ENCODE data around the gene COA6.

The COA6 gene

DNA sequence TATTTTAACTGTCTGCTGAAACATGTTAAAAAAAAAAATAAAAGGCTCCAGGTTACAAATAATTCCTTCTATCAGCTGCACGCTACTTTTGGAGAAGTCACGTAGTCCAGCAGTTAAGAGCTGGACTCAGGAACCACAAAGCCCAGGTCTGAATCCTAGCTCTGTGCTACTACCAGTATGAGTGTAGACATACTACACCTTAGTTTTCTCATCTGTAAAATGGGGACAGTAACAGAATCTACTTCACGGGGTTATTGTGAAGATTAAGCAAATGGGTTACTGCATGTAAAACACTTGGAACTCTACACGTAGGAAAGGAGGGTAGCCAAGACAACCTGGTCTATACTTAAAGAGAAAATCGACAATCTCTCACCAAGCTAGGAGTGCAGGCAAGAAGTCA is 57.4 kb downstream of the COA6 start:
- no peak for DNase-seq (ENCODE audit: low read depth in 1 of 2, low spot score in 1 of 2)
- Histone ChIP-seq H3K4me3 (replicated peaks; ENCODE audit: insufficient read depth, low read length) (no peak overlapping the region), H3K27me3 (ENCODE audit: insufficient read depth, poor library complexity, severe bottlenecking) (no peaks in the 10 kb centered on the region), H3K27ac (replicated peaks) (no peak overlapping the region)
- TF ChIP-seq, protein P1, sequence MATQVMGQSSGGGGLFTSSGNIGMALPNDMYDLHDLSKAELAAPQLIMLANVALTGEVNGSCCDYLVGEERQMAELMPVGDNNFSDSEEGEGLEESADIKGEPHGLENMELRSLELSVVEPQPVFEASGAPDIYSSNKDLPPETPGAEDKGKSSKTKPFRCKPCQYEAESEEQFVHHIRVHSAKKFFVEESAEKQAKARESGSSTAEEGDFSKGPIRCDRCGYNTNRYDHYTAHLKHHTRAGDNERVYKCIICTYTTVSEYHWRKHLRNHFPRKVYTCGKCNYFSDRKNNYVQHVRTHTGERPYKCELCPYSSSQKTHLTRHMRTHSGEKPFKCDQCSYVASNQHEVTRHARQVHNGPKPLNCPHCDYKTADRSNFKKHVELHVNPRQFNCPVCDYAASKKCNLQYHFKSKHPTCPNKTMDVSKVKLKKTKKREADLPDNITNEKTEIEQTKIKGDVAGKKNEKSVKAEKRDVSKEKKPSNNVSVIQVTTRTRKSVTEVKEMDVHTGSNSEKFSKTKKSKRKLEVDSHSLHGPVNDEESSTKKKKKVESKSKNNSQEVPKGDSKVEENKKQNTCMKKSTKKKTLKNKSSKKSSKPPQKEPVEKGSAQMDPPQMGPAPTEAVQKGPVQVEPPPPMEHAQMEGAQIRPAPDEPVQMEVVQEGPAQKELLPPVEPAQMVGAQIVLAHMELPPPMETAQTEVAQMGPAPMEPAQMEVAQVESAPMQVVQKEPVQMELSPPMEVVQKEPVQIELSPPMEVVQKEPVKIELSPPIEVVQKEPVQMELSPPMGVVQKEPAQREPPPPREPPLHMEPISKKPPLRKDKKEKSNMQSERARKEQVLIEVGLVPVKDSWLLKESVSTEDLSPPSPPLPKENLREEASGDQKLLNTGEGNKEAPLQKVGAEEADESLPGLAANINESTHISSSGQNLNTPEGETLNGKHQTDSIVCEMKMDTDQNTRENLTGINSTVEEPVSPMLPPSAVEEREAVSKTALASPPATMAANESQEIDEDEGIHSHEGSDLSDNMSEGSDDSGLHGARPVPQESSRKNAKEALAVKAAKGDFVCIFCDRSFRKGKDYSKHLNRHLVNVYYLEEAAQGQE (IDR thresholded peaks at IDR 0.05; ENCODE audit: insufficient replicate concordance, low read depth): no peak
- TF ChIP-seq, protein P2, sequence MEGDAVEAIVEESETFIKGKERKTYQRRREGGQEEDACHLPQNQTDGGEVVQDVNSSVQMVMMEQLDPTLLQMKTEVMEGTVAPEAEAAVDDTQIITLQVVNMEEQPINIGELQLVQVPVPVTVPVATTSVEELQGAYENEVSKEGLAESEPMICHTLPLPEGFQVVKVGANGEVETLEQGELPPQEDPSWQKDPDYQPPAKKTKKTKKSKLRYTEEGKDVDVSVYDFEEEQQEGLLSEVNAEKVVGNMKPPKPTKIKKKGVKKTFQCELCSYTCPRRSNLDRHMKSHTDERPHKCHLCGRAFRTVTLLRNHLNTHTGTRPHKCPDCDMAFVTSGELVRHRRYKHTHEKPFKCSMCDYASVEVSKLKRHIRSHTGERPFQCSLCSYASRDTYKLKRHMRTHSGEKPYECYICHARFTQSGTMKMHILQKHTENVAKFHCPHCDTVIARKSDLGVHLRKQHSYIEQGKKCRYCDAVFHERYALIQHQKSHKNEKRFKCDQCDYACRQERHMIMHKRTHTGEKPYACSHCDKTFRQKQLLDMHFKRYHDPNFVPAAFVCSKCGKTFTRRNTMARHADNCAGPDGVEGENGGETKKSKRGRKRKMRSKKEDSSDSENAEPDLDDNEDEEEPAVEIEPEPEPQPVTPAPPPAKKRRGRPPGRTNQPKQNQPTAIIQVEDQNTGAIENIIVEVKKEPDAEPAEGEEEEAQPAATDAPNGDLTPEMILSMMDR (IDR thresholded peaks at IDR 0.05; ENCODE audit: insufficient read depth, low read length): no peak
- TF ChIP-seq SPI1 (IDR thresholded peaks at IDR 0.05; ENCODE audit: borderline replicate concordance, low read depth) (no peak), POLR2AphosphoS5 (IDR thresholded peaks at IDR 0.05; ENCODE audit: low read depth) (no peak), GABPA (IDR thresholded peaks at IDR 0.05; ENCODE audit: low read depth) (no peak)

DNA sequence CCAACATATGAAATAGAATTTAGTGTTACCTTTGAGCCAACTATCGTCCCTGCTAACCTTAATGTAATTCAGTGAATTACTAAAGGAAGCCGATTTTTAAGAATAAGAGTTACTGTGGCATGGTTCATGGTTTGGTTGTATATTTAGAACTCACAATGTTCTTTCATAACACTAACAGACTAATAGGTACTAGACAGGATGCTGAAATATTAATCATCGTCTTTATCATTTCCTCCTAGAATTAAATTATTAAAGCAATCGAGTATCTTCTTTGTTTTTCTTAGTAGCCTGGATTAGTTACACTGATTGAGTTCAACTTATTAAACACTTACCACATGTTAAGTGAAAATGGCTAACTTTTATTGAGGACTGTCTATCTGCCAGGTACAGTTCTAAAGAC is 58.0 kb downstream of the COA6 start:
- Histone ChIP-seq H3K27ac (replicated peaks) (no peak overlapping the region), H3K4me3 (replicated peaks; ENCODE audit: insufficient read depth, low read length) (no peak overlapping the region), H3K27me3 (ENCODE audit: insufficient read depth, poor library complexity, severe bottlenecking) (no peaks in the 10 kb centered on the region)
- no peak for DNase-seq (ENCODE audit: low read depth in 1 of 2, low spot score in 1 of 2)
- no peak for TF ChIP-seq GABPA (IDR thresholded peaks at IDR 0.05; ENCODE audit: low read depth)
- TF ChIP-seq SPI1 (IDR thresholded peaks at IDR 0.05; ENCODE audit: borderline replicate concordance, low read depth): no peak
- no peak for TF ChIP-seq POLR2AphosphoS5 (IDR thresholded peaks at IDR 0.05; ENCODE audit: low read depth)
- TF ChIP-seq, protein P2 (IDR thresholded peaks at IDR 0.05; ENCODE audit: insufficient read depth, low read length): no peak
- TF ChIP-seq, protein P1 (IDR thresholded peaks at IDR 0.05; ENCODE audit: insufficient replicate concordance, low read depth): no peak

DNA sequence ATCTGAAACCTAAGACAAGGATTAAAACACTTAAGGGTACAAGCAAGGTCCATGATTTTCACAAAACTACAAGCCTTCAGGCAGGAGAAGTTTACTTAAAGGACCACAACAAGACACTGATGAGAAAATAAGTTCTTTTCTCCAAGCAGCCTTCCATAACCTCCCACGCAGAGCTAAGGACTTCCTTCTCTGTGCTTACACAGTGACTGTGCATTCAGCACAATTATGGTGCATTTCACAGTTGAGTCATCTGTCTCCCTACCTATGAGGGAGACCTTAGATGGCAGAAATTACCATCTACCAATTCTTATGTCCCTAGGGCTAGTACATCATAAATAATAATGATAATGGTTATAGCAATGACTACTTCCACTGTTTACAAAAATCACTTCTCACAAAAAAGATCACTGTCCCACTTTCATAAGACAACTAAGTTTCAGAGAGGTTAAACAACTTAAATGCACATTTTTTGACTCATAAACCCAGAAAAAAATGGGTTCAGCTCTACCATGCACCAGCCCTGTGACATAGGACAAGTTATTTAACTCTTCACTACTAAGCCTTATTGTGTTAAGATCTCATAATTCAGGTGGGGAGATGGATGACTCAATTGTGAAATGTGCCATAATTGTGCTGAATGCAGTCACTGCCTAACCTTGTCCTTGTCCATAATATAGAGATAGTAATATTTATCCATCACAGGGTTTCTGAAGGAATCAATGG is 60.5 kb downstream of the COA6 start:
- Histone ChIP-seq H3K27ac (replicated peaks) (no peak overlapping the region), H3K4me3 (replicated peaks; ENCODE audit: insufficient read depth, low read length) (no peak overlapping the region), H3K27me3 (ENCODE audit: insufficient read depth, poor library complexity, severe bottlenecking) (no peaks in the 10 kb centered on the region)
- DNase-seq (ENCODE audit: low read depth in 1 of 2, low spot score in 1 of 2): no peak
- TF ChIP-seq, protein P2 (IDR thresholded peaks at IDR 0.05; ENCODE audit: insufficient read depth, low read length): no peak
- TF ChIP-seq, protein P1 (IDR thresholded peaks at IDR 0.05; ENCODE audit: insufficient replicate concordance, low read depth): no peak
- no peak for TF ChIP-seq SPI1 (IDR thresholded peaks at IDR 0.05; ENCODE audit: borderline replicate concordance, low read depth)
- no peak for TF ChIP-seq POLR2AphosphoS5 (IDR thresholded peaks at IDR 0.05; ENCODE audit: low read depth)

Data from HL-60 (cell line).